Breast epithelium (tissue), 3 donors: ENCODE measurements around the gene CPEB1.
"Not testable (repeated sequence)": the region's sequence is repeated elsewhere in the genome, so short reads cannot be mapped to it uniquely, and the experiment has no call there.

Experiments used
- CTCF ChIP-seq, 3 donors: fragments of 450-650 bp; IDR thresholded peaks; one replicate each; pipeline ENCODE4 v1.5.1; 2016 to 2017; ENCODE audit warnings: antibody characterized with exemption in 3 of 3, mild to moderate bottlenecking in 3 of 3, moderate library complexity in 3 of 3
- POLR2A ChIP-seq: fragments of 450-650 bp; IDR thresholded peaks from one replicate; pipeline ENCODE4 v1.6.1; 2016; ENCODE audit warnings: antibody characterized with exemption, mild to moderate bottlenecking, moderate library complexity

GRCh38 chr15:82507087-82507486 lies 140.1 kb downstream of the CPEB1 start:
- not testable (repeated sequence) for TF ChIP-seq CTCF (IDR thresholded peaks at IDR 0.05); POLR2A
